ENCODE data around the gene FLT3LG. TPM values are rescaled to one million over a fixed set of nuclear protein-coding genes. Genes with fewer than 3 reads are reported as not detected.

FLT3LG gene
- total and polyA plus RNA-seq, 2 of the 8 experiments (the other 6 are each of a cell fraction or from before 2014, with no cell fraction given) = 1.6 to 3.2 TPM

GRCh38 chr19:49533551-49534488 lies 59.8 kb downstream of the FLT3LG start (continued):
- TF ChIP-seq CHD7 (IDR thresholded peaks at IDR 0.05; ENCODE audit: insufficient replicate concordance, low read length) (no peak), NRF1 (IDR thresholded peaks at IDR 0.05; ENCODE audit: low read depth, low read length) (no peak), SAP30 (IDR thresholded peaks at IDR 0.05; ENCODE audit: insufficient read depth, insufficient replicate concordance, low read length) (peak; percentile 36), SIN3A (conservative IDR thresholded peaks at IDR 0.05 in 1 of 2, IDR thresholded peaks at IDR 0.05 in 1 of 2; ENCODE audit: low read depth in 1 of 2, low read length in 2 of 2) (peak; percentile 44 to 63; a peak in 2 of 4 replicates), NANOG (IDR thresholded peaks at IDR 0.05; ENCODE audit: insufficient read depth, low read depth, low read length, poor library complexity, severe bottlenecking) (no peak), RAD21 (IDR thresholded peaks at IDR 0.05 in 1 of 2, conservative IDR thresholded peaks at IDR 0.05 in 1 of 2; ENCODE audit: low read depth in 2 of 2, low read length in 2 of 2) (no peak)

Measured in H1 (cell line).